Progenitor cell of endocrine pancreas (in vitro differentiated cells): Measurements from ENCODE around the gene H1-8. TPM values are rescaled to one million over a fixed set of nuclear protein-coding genes. Genes with fewer than 3 reads are reported as not detected.

Experiments used
- DNase-seq: peaks from one replicate; pipeline ENCODE4 v3.0.0; 2021; ENCODE audit warnings: low spot score; ENCODE audit not compliant: unreplicated experiment
- H3K27ac Mint-ChIP-seq: 2 replicates; pipeline ENCODE4 v1.8.0; 2021; ENCODE audit warnings: mild to moderate bottlenecking, moderate library complexity, mixed read lengths
- H3K27me3 Mint-ChIP-seq: 2 replicates; pipeline ENCODE4 v1.8.0; 2021; ENCODE audit warnings: mixed read lengths
- H3K36me3 Mint-ChIP-seq: 2 replicates; pipeline ENCODE4 v1.8.0; 2022; ENCODE audit warnings: mixed read lengths; ENCODE audit not compliant: insufficient read depth
- H3K4me1 Mint-ChIP-seq: 2 replicates; pipeline ENCODE4 v1.8.0; 2021; ENCODE audit warnings: low read depth, mixed read lengths
- H3K4me3 Mint-ChIP-seq: 2 replicates; pipeline ENCODE4 v1.8.0; 2021; ENCODE audit warnings: low read depth, mild to moderate bottlenecking, moderate library complexity, mixed read lengths
- H3K9me3 Mint-ChIP-seq: 2 replicates; pipeline ENCODE4 v1.8.0; 2021; ENCODE audit warnings: low read depth, mixed read lengths
- CTCF ChIP-seq: fragments of 200-600 bp; sonication (generic); IDR thresholded peaks from one replicate; pipeline ENCODE4 v1.5.0; 2021; ENCODE audit warnings: antibody characterized with exemption, mild to moderate bottlenecking; ENCODE audit not compliant: unreplicated experiment
- total RNA-seq: library from RNA; stranded (reverse); gene quantifications from 2 replicates; pipeline ENCODE4 v1.2.1, GENCODE V29; 2021

H1-8 gene
- total RNA-seq, 1 donor from 2014 or later = not detected

GRCh38 chr3:129553171-129553570 lies 10.2 kb downstream of the H1-8 start:
- Mint-ChIP-seq H3K36me3 (no peaks in the 10 kb centered on the region), H3K27me3 (peaks cover 27% of the 10 kb centered on the region), H3K4me1 (peaks cover 1% of the 10 kb centered on the region), H3K27ac (no peak overlapping the region), H3K9me3 (no peaks in the 10 kb centered on the region), H3K4me3 (no peak overlapping the region)
- DNase-seq = no peak
- no peak for TF ChIP-seq CTCF

GRCh38 chr3:129553719-129554118 lies 10.7 kb downstream of the H1-8 start:
- H3K4me3 Mint-ChIP-seq = no peak overlapping the region

GRCh38 chr3:129554356-129555152 lies 11.6 kb downstream of the H1-8 start:
- Mint-ChIP-seq H3K36me3 (no peaks in the 10 kb centered on the region), H3K27me3 (peaks cover 22% of the 10 kb centered on the region), H3K4me1 (no peaks in the 10 kb centered on the region), H3K4me3 (no peak overlapping the region), H3K9me3 (no peaks in the 10 kb centered on the region), H3K27ac (no peak overlapping the region)
- no peak for TF ChIP-seq CTCF
- no peak for DNase-seq

More at GRCh38 chr3:129553719-129554118, 10.7 kb downstream of the H1-8 start:
- no peaks in the 10 kb centered on the region for H3K9me3 Mint-ChIP-seq
- H3K27ac Mint-ChIP-seq = no peak overlapping the region
- peaks cover 24% of the 10 kb centered on the region for H3K27me3 Mint-ChIP-seq
- H3K4me1 Mint-ChIP-seq = no peaks in the 10 kb centered on the region
- DNase-seq = no peak
- TF ChIP-seq CTCF = no peak
- no peaks in the 10 kb centered on the region for H3K36me3 Mint-ChIP-seq

GRCh38 chr3:129555153-129555550 lies 12.2 kb downstream of the H1-8 start:
- H3K27me3 Mint-ChIP-seq = peaks cover 22% of the 10 kb centered on the region
- no peak overlapping the region for H3K4me3 Mint-ChIP-seq
- H3K9me3 Mint-ChIP-seq = no peaks in the 10 kb centered on the region
- TF ChIP-seq CTCF = no peak
- DNase-seq = no peak
- H3K27ac Mint-ChIP-seq = no peak overlapping the region
- no peaks in the 10 kb centered on the region for H3K4me1 Mint-ChIP-seq
- no peaks in the 10 kb centered on the region for H3K36me3 Mint-ChIP-seq

GRCh38 chr3:129555616-129556357 lies 12.8 kb downstream of the H1-8 start:
- H3K27me3 Mint-ChIP-seq = peaks cover 22% of the 10 kb centered on the region
- no peak overlapping the region for H3K27ac Mint-ChIP-seq
- no peaks in the 10 kb centered on the region for H3K36me3 Mint-ChIP-seq
- no peak for DNase-seq
- peaks cover 1% of the 10 kb centered on the region for H3K4me1 Mint-ChIP-seq
- no peaks in the 10 kb centered on the region for H3K9me3 Mint-ChIP-seq
- no peak overlapping the region for H3K4me3 Mint-ChIP-seq
- TF ChIP-seq CTCF = no peak
